ENCODE data around the gene LLCFC1. TPM values are rescaled to one million over a fixed set of nuclear protein-coding genes. Genes with fewer than 3 reads are reported as not detected.

The LLCFC1 gene
- total RNA-seq, 2 experiments from 2014 or later = not detected

GRCh38 chr7:142918901-142919300, 20.4 kb upstream of the LLCFC1 start:
- no peak overlapping the region for H3K4me3 ChIP-seq (ENCODE audit: low read depth, low read length, poor library complexity, severe bottlenecking)
- H3K9me3 ChIP-seq (ENCODE audit: low read length) = no peaks in the 10 kb centered on the region
- TF ChIP-seq EZH2phosphoT487 (IDR thresholded peaks at IDR 0.05; ENCODE audit: borderline replicate concordance, low read depth, low read length) (no peak), CTCF (conservative IDR thresholded peaks at IDR 0.05; ENCODE audit: low read length) (no peak)
- DNase-seq (ENCODE audit: low spot score) = no peak
- no peak overlapping the region for H3K4me2 ChIP-seq (ENCODE audit: low read length)
- CTCF ChIA-PET (ENCODE audit: unreplicated experiment) = no interaction called here
- BruUV-seq (replicated peaks) = no TSS peak
- no peaks in the 10 kb centered on the region for H3K4me1 ChIP-seq (ENCODE audit: insufficient read depth, low read length, poor library complexity, severe bottlenecking)
- H3K79me2 ChIP-seq (ENCODE audit: insufficient read depth, low read depth, low read length) = no peaks in the 10 kb centered on the region
- H4K20me1 ChIP-seq (ENCODE audit: insufficient read depth, low read length) = no peaks in the 10 kb centered on the region
- no peak overlapping the region for H2AFZ ChIP-seq (ENCODE audit: low read length)
- no peaks in the 10 kb centered on the region for H3K9me2 ChIP-seq (ENCODE audit: insufficient read depth, low read length)
- intact Hi-C loops (cut with micrococcal nuclease; ENCODE audit: unreplicated experiment) = no loop called here
- POLR2A ChIA-PET = no interaction called here
- H3K27ac ChIP-seq (ENCODE audit: low read depth, low read length, poor library complexity, severe bottlenecking) = no peak overlapping the region
- H3K36me3 ChIP-seq (ENCODE audit: insufficient read depth, low read length) = no peaks in the 10 kb centered on the region

GRCh38 chr7:142919656-142920055, 19.6 kb upstream of the LLCFC1 start:
- no TSS peak for BruUV-seq (replicated peaks)
- Histone ChIP-seq H3K9me3 (ENCODE audit: low read length) (no peaks in the 10 kb centered on the region), H3K27ac (ENCODE audit: low read depth, low read length, poor library complexity, severe bottlenecking) (no peak overlapping the region), H2AFZ (ENCODE audit: low read length) (no peak overlapping the region), H3K79me2 (ENCODE audit: insufficient read depth, low read depth, low read length) (no peaks in the 10 kb centered on the region), H3K9me2 (ENCODE audit: insufficient read depth, low read length) (no peaks in the 10 kb centered on the region), H3K4me3 (ENCODE audit: low read depth, low read length, poor library complexity, severe bottlenecking) (no peak overlapping the region), H3K36me3 (ENCODE audit: insufficient read depth, low read length) (no peaks in the 10 kb centered on the region), H3K4me1 (ENCODE audit: insufficient read depth, low read length, poor library complexity, severe bottlenecking) (no peaks in the 10 kb centered on the region), H4K20me1 (ENCODE audit: insufficient read depth, low read length) (no peaks in the 10 kb centered on the region), H3K4me2 (ENCODE audit: low read length) (no peak overlapping the region)
- TF ChIP-seq CTCF (conservative IDR thresholded peaks at IDR 0.05; ENCODE audit: low read length) (no peak), EZH2phosphoT487 (IDR thresholded peaks at IDR 0.05; ENCODE audit: borderline replicate concordance, low read depth, low read length) (no peak)
- intact Hi-C loops (cut with micrococcal nuclease; ENCODE audit: unreplicated experiment) = no loop called here
- no peak for DNase-seq (ENCODE audit: low spot score)
- ChIA-PET CTCF (ENCODE audit: unreplicated experiment) (no interaction called here), POLR2A (interaction anchor here (0.7 kb wide), 1 partner anchor 321 kb away, joined by 3 read pairs; no protein-coding TSS in a partner anchor)

- DNase-seq (ENCODE audit: low spot score) = no peak
- intact Hi-C loops (cut with micrococcal nuclease; ENCODE audit: unreplicated experiment) = no loop called here
- no TSS peak for BruUV-seq (replicated peaks)
- no peak overlapping the region for H3K4me2 ChIP-seq (ENCODE audit: low read length)
- POLR2A ChIA-PET = interaction anchor here (0.7 kb wide), 1 partner anchor 174 kb away, joined by 3 read pairs; the partner anchor contains the start of gene PRSS1
- peaks cover 12% of the 10 kb centered on the region for H3K4me1 ChIP-seq (ENCODE audit: insufficient read depth, low read length, poor library complexity, severe bottlenecking)
- H4K20me1 ChIP-seq (ENCODE audit: insufficient read depth, low read length) = no peaks in the 10 kb centered on the region
- H3K36me3 ChIP-seq (ENCODE audit: insufficient read depth, low read length) = no peaks in the 10 kb centered on the region
- H3K9me2 ChIP-seq (ENCODE audit: insufficient read depth, low read length) = 0 out of 2 replicates have a peak, but pooled peaks cover 4% of the 10 kb centered on the region
- H3K4me3 ChIP-seq (ENCODE audit: low read depth, low read length, poor library complexity, severe bottlenecking) = no peak overlapping the region
- no peak overlapping the region for H3K27ac ChIP-seq (ENCODE audit: low read depth, low read length, poor library complexity, severe bottlenecking)
- CTCF ChIA-PET (ENCODE audit: unreplicated experiment) = no interaction called here
- H2AFZ ChIP-seq (ENCODE audit: low read length) = no peak overlapping the region
- no peaks in the 10 kb centered on the region for H3K79me2 ChIP-seq (ENCODE audit: insufficient read depth, low read depth, low read length)
- no peak for TF ChIP-seq EZH2phosphoT487 (IDR thresholded peaks at IDR 0.05; ENCODE audit: borderline replicate concordance, low read depth, low read length)
- no peak for TF ChIP-seq CTCF (conservative IDR thresholded peaks at IDR 0.05; ENCODE audit: low read length)
- H3K9me3 ChIP-seq (ENCODE audit: low read length) = no peaks in the 10 kb centered on the region
Measured at GRCh38 chr7:142923391-142923790, 15.9 kb upstream of the LLCFC1 start.

All from OCI-LY7 (cell line).